DMS 273 (cell line): Measurements from ENCODE around the gene CARD6.
"Not testable (repeated sequence)": the region's sequence is repeated elsewhere in the genome, so short reads cannot be mapped to it uniquely, and the experiment has no call there.

Source experiments
- DNase-seq: peaks from one replicate; lab custom pipeline; 2025; ENCODE audit not compliant: unreplicated experiment; lab: John Stamatoyannopoulos, UW

Gene CARD6

GRCh38 chr5:40827188-40827977 lies 13.8 kb upstream of the CARD6 start:
- DNase-seq, result peak; percentile 50

- peak; percentile 48 for DNase-seq
Measured at GRCh38 chr5:40828021-40828631, 13.0 kb upstream of the CARD6 start.

GRCh38 chr5:40828690-40829661 lies 12.2 kb upstream of the CARD6 start:
- peak; percentile 56 for DNase-seq

- DNase-seq, result no peak
Measured at GRCh38 chr5:40829748-40830533, 11.2 kb upstream of the CARD6 start.

GRCh38 chr5:40831346-40832210 lies 9.6 kb upstream of the CARD6 start:
- no peak for DNase-seq

GRCh38 chr5:40832345-40832744 lies 8.8 kb upstream of the CARD6 start:
- DNase-seq, result no peak

GRCh38 chr5:40833712-40834229 lies 7.4 kb upstream of the CARD6 start:
- DNase-seq, result no peak

GRCh38 chr5:40834391-40834848 lies 6.7 kb upstream of the CARD6 start:
- DNase-seq, result peak; percentile 54

- DNase-seq, result peak; percentile 99
Measured at GRCh38 chr5:40834849-40835787, 6.0 kb upstream of the CARD6 start, which contains the start of gene RPL37. Gene RPL37 (minus strand): TSS chr5:40835222. CDS start chr5:40835185, 37 bp downstream.

GRCh38 chr5:40838086-40838485 lies 3.1 kb upstream of the CARD6 start:
- DNase-seq, result no peak

GRCh38 chr5:40842351-40842750 lies 1.2 kb downstream of the CARD6 start:
- no peak for DNase-seq

GRCh38 chr5:40844565-40844964 lies 3.4 kb downstream of the CARD6 start:
- no peak for DNase-seq

- no peak for DNase-seq
Measured at GRCh38 chr5:40846371-40846770, 5.2 kb downstream of the CARD6 start.

GRCh38 chr5:40847525-40847924 lies 6.4 kb downstream of the CARD6 start:
- no peak for DNase-seq

- peak; percentile 22 for DNase-seq
Measured at GRCh38 chr5:40853632-40854192, 12.5 kb downstream of the CARD6 start.

- no peak for DNase-seq
Measured at GRCh38 chr5:40860711-40861110, 19.5 kb downstream of the CARD6 start.

GRCh38 chr5:40865004-40865403 lies 23.8 kb downstream of the CARD6 start:
- DNase-seq, result not testable (repeated sequence)

GRCh38 chr5:40866844-40867243 lies 25.7 kb downstream of the CARD6 start:
- DNase-seq, result no peak
